ENCODE data around the gene NFATC3.

NFATC3 gene

DNA sequence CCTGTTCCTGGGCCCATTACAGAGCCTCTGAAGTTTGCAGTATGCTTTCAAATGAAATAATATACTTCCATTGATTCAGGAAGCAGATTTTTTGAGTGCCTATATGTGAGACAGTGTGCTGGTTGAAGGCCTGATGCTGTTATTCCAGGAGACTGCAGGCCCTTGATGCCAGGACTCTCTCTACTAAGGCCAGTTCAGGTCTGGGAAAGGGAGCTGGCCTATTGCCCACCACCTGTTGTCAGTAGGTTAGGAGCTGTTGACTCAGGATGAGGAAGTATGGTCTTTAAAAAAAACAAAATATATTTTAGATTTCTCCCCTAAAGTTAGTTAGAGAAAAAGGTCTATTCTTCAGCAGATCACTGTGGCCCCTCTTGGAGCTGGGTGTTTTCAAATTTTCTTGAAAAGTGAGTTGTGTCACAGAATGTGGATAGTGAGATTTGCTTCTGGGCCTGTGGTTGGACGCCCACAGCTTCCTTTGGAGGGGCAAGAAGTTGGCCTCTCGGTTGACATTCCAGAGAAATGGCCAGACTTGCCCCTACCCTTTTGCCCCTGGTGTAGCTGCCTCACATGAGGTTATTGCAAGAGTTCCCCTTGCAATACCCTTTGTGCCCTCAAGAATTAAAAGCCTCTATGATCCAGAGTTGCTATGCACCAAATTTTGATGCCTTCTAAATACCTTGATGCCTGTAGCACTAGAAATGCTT, 142.8 kb downstream of the NFATC3 start:
- TF ChIP-seq TAF1 (IDR thresholded peaks at IDR 0.05; ENCODE audit: low read depth) (no peak), EP300 (IDR thresholded peaks at IDR 0.05; ENCODE audit: borderline replicate concordance) (no peak), TEAD4 (IDR thresholded peaks at IDR 0.05) (no peak), RAD21 (IDR thresholded peaks at IDR 0.05; ENCODE audit: low read depth) (no peak), MAX (IDR thresholded peaks at IDR 0.05) (no peak), TCF12 (IDR thresholded peaks at IDR 0.05; ENCODE audit: low read depth) (no peak), CEBPB (IDR thresholded peaks at IDR 0.05) (no peak), NFIC (IDR thresholded peaks at IDR 0.05) (no peak), EGR1 (IDR thresholded peaks at IDR 0.05) (no peak), ZBTB7A (IDR thresholded peaks at IDR 0.05; ENCODE audit: low read depth) (no peak), FOXM1 (IDR thresholded peaks at IDR 0.05; ENCODE audit: borderline replicate concordance, low read depth) (no peak), USF1 (IDR thresholded peaks at IDR 0.05) (no peak), REST (IDR thresholded peaks at IDR 0.05; ENCODE audit: low read depth) (no peak), YY1 (IDR thresholded peaks at IDR 0.05; ENCODE audit: low read depth) (no peak), CREB1 (IDR thresholded peaks at IDR 0.05; ENCODE audit: low read depth) (no peak)

GRCh38 chr16:68228652-68229051, 143.5 kb downstream of the NFATC3 start:
- no peak for TF ChIP-seq NFIC (IDR thresholded peaks at IDR 0.05)

- TF ChIP-seq CREB1 (IDR thresholded peaks at IDR 0.05; ENCODE audit: low read depth) (no peak), RAD21 (IDR thresholded peaks at IDR 0.05; ENCODE audit: low read depth) (peak; percentile 78)
Measured at GRCh38 chr16:68229431-68230175, 144.4 kb downstream of the NFATC3 start.

GRCh38 chr16:68230176-68230571, 145.0 kb downstream of the NFATC3 start:
- no peak for TF ChIP-seq USF1 (IDR thresholded peaks at IDR 0.05)
- no peak for TF ChIP-seq FOXM1 (IDR thresholded peaks at IDR 0.05; ENCODE audit: borderline replicate concordance, low read depth)
- TF ChIP-seq ZBTB7A (IDR thresholded peaks at IDR 0.05; ENCODE audit: low read depth) = no peak
- no peak for TF ChIP-seq EGR1 (IDR thresholded peaks at IDR 0.05)
- no peak for TF ChIP-seq YY1 (IDR thresholded peaks at IDR 0.05; ENCODE audit: low read depth)
- no peak for TF ChIP-seq MAX (IDR thresholded peaks at IDR 0.05)
- TF ChIP-seq RAD21 (IDR thresholded peaks at IDR 0.05; ENCODE audit: low read depth) = no peak
- no peak for TF ChIP-seq CREB1 (IDR thresholded peaks at IDR 0.05; ENCODE audit: low read depth)
- TF ChIP-seq TAF1 (IDR thresholded peaks at IDR 0.05; ENCODE audit: low read depth) = no peak
- no peak for TF ChIP-seq REST (IDR thresholded peaks at IDR 0.05; ENCODE audit: low read depth)
- no peak for TF ChIP-seq TEAD4 (IDR thresholded peaks at IDR 0.05)
- TF ChIP-seq NFIC (IDR thresholded peaks at IDR 0.05) = no peak
- no peak for TF ChIP-seq CEBPB (IDR thresholded peaks at IDR 0.05)
- TF ChIP-seq TCF12 (IDR thresholded peaks at IDR 0.05; ENCODE audit: low read depth) = no peak
- TF ChIP-seq EP300 (IDR thresholded peaks at IDR 0.05; ENCODE audit: borderline replicate concordance) = no peak

GRCh38 chr16:68230956-68231355, 145.8 kb downstream of the NFATC3 start:
- TF ChIP-seq MAX (IDR thresholded peaks at IDR 0.05) (no peak), REST (IDR thresholded peaks at IDR 0.05; ENCODE audit: low read depth) (no peak), NFIC (IDR thresholded peaks at IDR 0.05) (no peak), FOXM1 (IDR thresholded peaks at IDR 0.05; ENCODE audit: borderline replicate concordance, low read depth) (no peak), YY1 (IDR thresholded peaks at IDR 0.05; ENCODE audit: low read depth) (no peak), USF1 (IDR thresholded peaks at IDR 0.05) (no peak), TEAD4 (IDR thresholded peaks at IDR 0.05) (no peak), EP300 (IDR thresholded peaks at IDR 0.05; ENCODE audit: borderline replicate concordance) (no peak), TCF12 (IDR thresholded peaks at IDR 0.05; ENCODE audit: low read depth) (no peak), CREB1 (IDR thresholded peaks at IDR 0.05; ENCODE audit: low read depth) (no peak), CEBPB (IDR thresholded peaks at IDR 0.05) (no peak), RAD21 (IDR thresholded peaks at IDR 0.05; ENCODE audit: low read depth) (no peak), ZBTB7A (IDR thresholded peaks at IDR 0.05; ENCODE audit: low read depth) (no peak), TAF1 (IDR thresholded peaks at IDR 0.05; ENCODE audit: low read depth) (no peak), EGR1 (IDR thresholded peaks at IDR 0.05) (no peak)
